Measurements from ENCODE around the gene DOCK1.

DNA sequence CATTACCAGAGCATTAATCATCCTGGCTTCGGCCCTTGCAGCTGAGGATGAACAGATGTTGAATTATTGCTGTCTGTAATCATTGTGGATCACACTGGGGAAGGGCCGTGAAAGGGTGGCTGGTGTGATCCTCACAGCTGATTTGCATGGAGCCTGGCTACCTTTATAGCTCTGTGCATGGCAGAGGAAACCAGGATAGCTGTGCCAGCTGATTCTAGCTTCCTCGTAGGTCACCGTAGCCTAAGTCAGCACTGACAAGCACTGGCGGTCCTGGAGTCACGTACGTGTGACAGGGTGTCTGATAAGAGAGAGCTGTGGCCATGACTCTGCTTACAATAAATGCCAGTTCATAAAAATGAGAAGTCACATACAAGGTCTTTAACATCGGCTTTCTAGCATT is 214.7 kb downstream of the DOCK1 start:
- TF ChIP-seq, protein P1, sequence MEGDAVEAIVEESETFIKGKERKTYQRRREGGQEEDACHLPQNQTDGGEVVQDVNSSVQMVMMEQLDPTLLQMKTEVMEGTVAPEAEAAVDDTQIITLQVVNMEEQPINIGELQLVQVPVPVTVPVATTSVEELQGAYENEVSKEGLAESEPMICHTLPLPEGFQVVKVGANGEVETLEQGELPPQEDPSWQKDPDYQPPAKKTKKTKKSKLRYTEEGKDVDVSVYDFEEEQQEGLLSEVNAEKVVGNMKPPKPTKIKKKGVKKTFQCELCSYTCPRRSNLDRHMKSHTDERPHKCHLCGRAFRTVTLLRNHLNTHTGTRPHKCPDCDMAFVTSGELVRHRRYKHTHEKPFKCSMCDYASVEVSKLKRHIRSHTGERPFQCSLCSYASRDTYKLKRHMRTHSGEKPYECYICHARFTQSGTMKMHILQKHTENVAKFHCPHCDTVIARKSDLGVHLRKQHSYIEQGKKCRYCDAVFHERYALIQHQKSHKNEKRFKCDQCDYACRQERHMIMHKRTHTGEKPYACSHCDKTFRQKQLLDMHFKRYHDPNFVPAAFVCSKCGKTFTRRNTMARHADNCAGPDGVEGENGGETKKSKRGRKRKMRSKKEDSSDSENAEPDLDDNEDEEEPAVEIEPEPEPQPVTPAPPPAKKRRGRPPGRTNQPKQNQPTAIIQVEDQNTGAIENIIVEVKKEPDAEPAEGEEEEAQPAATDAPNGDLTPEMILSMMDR (IDR thresholded peaks at IDR 0.05; ENCODE audit: poor library complexity, severe bottlenecking): no peak
- TF ChIP-seq TAF1 (IDR thresholded peaks at IDR 0.05; ENCODE audit: low read depth): no peak
- TF ChIP-seq POLR2AphosphoS5 (IDR thresholded peaks at IDR 0.05): no peak
- TF ChIP-seq MXI1 (conservative IDR thresholded peaks at IDR 0.05; ENCODE audit: poor library complexity, severe bottlenecking): no peak
- no peak for TF ChIP-seq EZH2 (IDR thresholded peaks at IDR 0.05; ENCODE audit: borderline replicate concordance, insufficient read depth, low read length, poor library complexity, severe bottlenecking)

All from neural cell (in vitro differentiated cells).